Testis (tissue), 2 donors: ENCODE data around the gene C20orf173.

Source experiments
- POLR2A ChIP-seq: fragments of 450-650 bp; IDR thresholded peaks from one replicate; pipeline ENCODE4 v1.6.1; 2017; ENCODE audit warnings: antibody characterized with exemption, mild to moderate bottlenecking, moderate library complexity
- TF ChIP-seq, protein P1 (sequence below), 3 experiments: fragments of 450-650 bp in 2 of 3; fragments of 200-600 bp in 1 of 3; sonication (generic) in 1 of 3; IDR thresholded peaks; one replicate each; pipeline ENCODE4 v1.5.1; 2016 to 2019; ENCODE audit warnings: antibody characterized with exemption in 3 of 3, mild to moderate bottlenecking in 2 of 3, moderate library complexity in 1 of 3

DNA sequence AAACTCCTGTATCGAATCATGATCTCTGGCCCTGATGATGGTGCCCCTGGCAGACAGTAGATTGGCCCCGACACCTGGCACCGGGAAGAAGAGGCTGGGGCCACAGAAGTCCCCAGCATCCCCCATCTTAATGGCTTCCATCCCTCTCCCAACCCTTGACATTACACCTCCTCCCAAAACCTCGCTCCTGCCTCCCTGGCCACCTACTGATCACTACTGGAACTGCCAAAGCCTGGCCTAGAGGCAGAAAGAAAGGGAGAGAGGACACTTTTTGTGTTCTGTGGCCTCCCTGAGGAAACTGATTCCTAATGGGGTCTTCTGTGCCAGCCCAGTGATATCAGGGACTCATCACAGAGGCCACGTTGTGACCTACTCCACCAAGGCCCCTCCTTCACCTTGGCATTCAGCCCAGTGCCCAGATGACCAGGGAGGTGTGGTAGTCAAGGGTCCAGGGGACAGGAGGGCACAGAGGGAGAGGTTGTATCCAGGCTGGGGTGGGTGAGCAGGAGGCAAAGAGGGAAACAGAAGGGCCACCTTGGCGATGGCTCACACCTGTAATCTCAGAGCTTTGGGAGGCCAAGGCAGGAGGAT is 6.1 kb downstream of the C20orf173 start:
- TF ChIP-seq, protein P1, sequence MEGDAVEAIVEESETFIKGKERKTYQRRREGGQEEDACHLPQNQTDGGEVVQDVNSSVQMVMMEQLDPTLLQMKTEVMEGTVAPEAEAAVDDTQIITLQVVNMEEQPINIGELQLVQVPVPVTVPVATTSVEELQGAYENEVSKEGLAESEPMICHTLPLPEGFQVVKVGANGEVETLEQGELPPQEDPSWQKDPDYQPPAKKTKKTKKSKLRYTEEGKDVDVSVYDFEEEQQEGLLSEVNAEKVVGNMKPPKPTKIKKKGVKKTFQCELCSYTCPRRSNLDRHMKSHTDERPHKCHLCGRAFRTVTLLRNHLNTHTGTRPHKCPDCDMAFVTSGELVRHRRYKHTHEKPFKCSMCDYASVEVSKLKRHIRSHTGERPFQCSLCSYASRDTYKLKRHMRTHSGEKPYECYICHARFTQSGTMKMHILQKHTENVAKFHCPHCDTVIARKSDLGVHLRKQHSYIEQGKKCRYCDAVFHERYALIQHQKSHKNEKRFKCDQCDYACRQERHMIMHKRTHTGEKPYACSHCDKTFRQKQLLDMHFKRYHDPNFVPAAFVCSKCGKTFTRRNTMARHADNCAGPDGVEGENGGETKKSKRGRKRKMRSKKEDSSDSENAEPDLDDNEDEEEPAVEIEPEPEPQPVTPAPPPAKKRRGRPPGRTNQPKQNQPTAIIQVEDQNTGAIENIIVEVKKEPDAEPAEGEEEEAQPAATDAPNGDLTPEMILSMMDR (IDR thresholded peaks at IDR 0.05): peak in 2 of 3 experiments; percentile 24 to 43
- TF ChIP-seq POLR2A: no peak
